ENCODE measurements around the gene RPIA. TPM values are rescaled to one million over a fixed set of nuclear protein-coding genes. Genes with fewer than 3 reads are reported as not detected.

The RPIA gene
- polyA plus RNA-seq, 3 donors, result 12.4 to 23.1 (median 17.9) TPM

- Histone ChIP-seq H3K79me2 (ENCODE audit: insufficient read depth, low read length) (no peaks in the 10 kb centered on the region), H4K20me1 (ENCODE audit: insufficient read depth, low read length) (no peaks in the 10 kb centered on the region), H3K27me3 (ENCODE audit: control insufficient read depth in 2 of 2, insufficient read depth in 2 of 2, low read length in 2 of 2) (no peaks in the 10 kb centered on the region), H3K36me3 (replicated peaks in 1 of 2; ENCODE audit: control insufficient read depth in 1 of 2, insufficient read depth in 2 of 2, low read length in 2 of 2) (no peaks in the 10 kb centered on the region), H3K4me2 (replicated peaks; ENCODE audit: extremely low read depth, low read length, poor library complexity, severe bottlenecking) (peak overlapping the region; percentile 57), H3K9me3 (replicated peaks in 1 of 2; ENCODE audit: control insufficient read depth in 1 of 2, insufficient read depth in 1 of 2, low read length in 2 of 2) (peaks cover 4 to 23% of the 10 kb centered on the region in 2 donors), H3K4me3 (replicated peaks in 1 of 3; ENCODE audit: low read depth in 2 of 3, low read length in 3 of 3) (peak overlapping the region in 1 of 3 experiments; percentile 53), H3K4me1 (ENCODE audit: control insufficient read depth in 1 of 2, insufficient read depth in 2 of 2, low read length in 2 of 2) (peaks cover 29 to 31% of the 10 kb centered on the region in 2 donors), H3K27ac (ENCODE audit: low read depth in 1 of 2, low read length in 2 of 2) (peak overlapping the region; percentile 72 to 85), H2AFZ (ENCODE audit: insufficient read depth, low read depth, low read length, poor library complexity, severe bottlenecking) (peak overlapping the region; percentile 73), H3K9ac (ENCODE audit: insufficient read depth, low read length, poor library complexity, severe bottlenecking) (peak overlapping the region; percentile 28)
- peaks cover 0 to 1% (median 0%) of the 10 kb centered on the region in 3 donors for H3K27me3 Mint-ChIP-seq (ENCODE audit: low read depth in 3 of 3)
- H3K36me3 Mint-ChIP-seq, result peaks cover 0 to 3% of the 10 kb centered on the region in 2 donors
- DNase-seq, result peak; percentile 59 to 86 (median 74)
- 28% methylated on average over 6 of the region's 7 CpGs for WGBS (ENCODE audit: insufficient coverage)
- peaks cover 14 to 24% (median 19%) of the 10 kb centered on the region in 7 donors for H3K9me3 Mint-ChIP-seq
- TF ChIP-seq CTCF (IDR thresholded peaks at IDR 0.05), result no peak
- peak overlapping the region; percentile 87 to 96 (median 91) for H3K27ac Mint-ChIP-seq
- H3K4me1 Mint-ChIP-seq, result peaks cover 27% of the 10 kb centered on the region
- intact Hi-C loops (cut with micrococcal nuclease), result no loop called here
- H3K4me3 Mint-ChIP-seq, result peak overlapping the region; percentile 18 to 81
Observed at GRCh38 chr2:88680266-88680902, 11.1 kb upstream of the RPIA start.

- Histone ChIP-seq H3K27ac (ENCODE audit: low read depth in 1 of 2, low read length in 2 of 2) (peak overlapping the region; percentile 72 to 85), H3K9ac (ENCODE audit: insufficient read depth, low read length, poor library complexity, severe bottlenecking) (peak overlapping the region; percentile 28), H4K20me1 (ENCODE audit: insufficient read depth, low read length) (no peaks in the 10 kb centered on the region), H3K9me3 (replicated peaks in 1 of 2; ENCODE audit: control insufficient read depth in 1 of 2, insufficient read depth in 1 of 2, low read length in 2 of 2) (peaks cover 4 to 23% of the 10 kb centered on the region in 2 donors), H3K4me3 (replicated peaks in 1 of 3; ENCODE audit: low read depth in 2 of 3, low read length in 3 of 3) (peak overlapping the region in 1 of 3 experiments; percentile 53), H3K36me3 (replicated peaks in 1 of 2; ENCODE audit: control insufficient read depth in 1 of 2, insufficient read depth in 2 of 2, low read length in 2 of 2) (no peaks in the 10 kb centered on the region), H3K79me2 (ENCODE audit: insufficient read depth, low read length) (no peaks in the 10 kb centered on the region), H2AFZ (ENCODE audit: insufficient read depth, low read depth, low read length, poor library complexity, severe bottlenecking) (peak overlapping the region; percentile 73), H3K4me2 (replicated peaks; ENCODE audit: extremely low read depth, low read length, poor library complexity, severe bottlenecking) (peak overlapping the region; percentile 57), H3K27me3 (ENCODE audit: control insufficient read depth in 2 of 2, insufficient read depth in 2 of 2, low read length in 2 of 2) (no peaks in the 10 kb centered on the region), H3K4me1 (ENCODE audit: control insufficient read depth in 1 of 2, insufficient read depth in 2 of 2, low read length in 2 of 2) (peaks cover 29 to 31% of the 10 kb centered on the region in 2 donors)
- 70% methylated on average over 2 of the region's 2 CpGs for WGBS (ENCODE audit: insufficient coverage)
- Mint-ChIP-seq H3K27ac (peak overlapping the region; percentile 87 to 96 (median 91)), H3K4me3 (peak overlapping the region; percentile 18 to 81), H3K36me3 (peaks cover 0 to 3% of the 10 kb centered on the region in 2 donors), H3K4me1 (peaks cover 27% of the 10 kb centered on the region), H3K27me3 (ENCODE audit: low read depth in 3 of 3) (peaks cover 0 to 2% (median 0%) of the 10 kb centered on the region in 3 donors), H3K9me3 (peaks cover 16 to 28% (median 23%) of the 10 kb centered on the region in 7 donors)
- TF ChIP-seq CTCF (IDR thresholded peaks at IDR 0.05), result no peak
- intact Hi-C loops (cut with micrococcal nuclease), result no loop called here
- DNase-seq, result peak in 1 of 3 donors; percentile 13
Observed at GRCh38 chr2:88680916-88681315, 10.6 kb upstream of the RPIA start.
